Astrocyte of the cerebellum (primary cell): ENCODE measurements around the gene DBN1.

ENCODE experiments used
- DNase-seq: peaks from one replicate; pipeline ENCODE4 v3.0.0-alpha.2; 2011; ENCODE audit warnings: low read depth
- H3K4me3 ChIP-seq: 2 replicates; pipeline ENCODE4 v1.5.1; 2011; ENCODE audit warnings: mild to moderate bottlenecking, low read depth, low read length, moderate library complexity
- in situ Hi-C: cut with HindIII; loops from 2 replicates; pipeline ENCODE4 v1.10.0; 2017; ENCODE audit warnings: low sequenced_read_pairs
- TF ChIP-seq, protein P1 (sequence below): IDR thresholded peaks from 2 replicates; pipeline ENCODE4 v1.5.1; 2012; ENCODE audit warnings: low read length, low read depth, moderate library complexity, mild to moderate bottlenecking; ENCODE audit errors: missing control alignments

DBN1 gene

DNA sequence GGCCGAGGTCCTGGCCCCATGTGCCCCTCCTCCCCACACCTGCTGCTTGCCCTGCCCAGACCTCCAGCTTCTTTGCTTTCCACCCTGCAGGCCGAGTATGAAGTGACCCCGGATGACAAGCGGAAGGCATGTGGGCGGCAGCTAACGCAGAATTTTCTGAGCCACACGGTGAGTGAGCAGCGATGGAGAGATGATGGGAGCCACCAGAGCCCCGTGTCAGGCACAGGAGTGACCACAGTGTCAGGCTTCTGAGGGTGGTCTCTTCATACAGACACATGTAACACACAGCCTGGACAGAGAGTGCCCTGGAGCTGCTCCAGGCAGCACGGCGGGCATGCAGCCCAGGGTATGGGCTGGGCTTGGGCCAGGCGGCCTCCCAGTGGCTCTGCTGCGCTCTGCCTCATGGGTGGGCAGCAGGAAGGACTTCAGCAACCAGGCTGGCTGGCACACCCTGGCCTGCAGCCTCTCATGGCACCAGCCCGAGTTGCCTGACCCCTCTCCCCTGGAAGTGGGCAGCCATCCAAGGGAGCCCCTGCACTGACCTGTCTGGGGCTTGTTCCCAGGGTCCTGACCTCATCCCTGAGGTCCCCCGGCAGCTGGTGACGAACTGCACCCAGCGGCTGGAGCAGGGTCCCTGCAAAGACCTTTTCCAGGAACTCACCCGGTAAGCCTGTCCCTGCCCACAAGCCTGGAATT lies 41.1 kb downstream of the DBN1 start:
- TF ChIP-seq, protein P1, sequence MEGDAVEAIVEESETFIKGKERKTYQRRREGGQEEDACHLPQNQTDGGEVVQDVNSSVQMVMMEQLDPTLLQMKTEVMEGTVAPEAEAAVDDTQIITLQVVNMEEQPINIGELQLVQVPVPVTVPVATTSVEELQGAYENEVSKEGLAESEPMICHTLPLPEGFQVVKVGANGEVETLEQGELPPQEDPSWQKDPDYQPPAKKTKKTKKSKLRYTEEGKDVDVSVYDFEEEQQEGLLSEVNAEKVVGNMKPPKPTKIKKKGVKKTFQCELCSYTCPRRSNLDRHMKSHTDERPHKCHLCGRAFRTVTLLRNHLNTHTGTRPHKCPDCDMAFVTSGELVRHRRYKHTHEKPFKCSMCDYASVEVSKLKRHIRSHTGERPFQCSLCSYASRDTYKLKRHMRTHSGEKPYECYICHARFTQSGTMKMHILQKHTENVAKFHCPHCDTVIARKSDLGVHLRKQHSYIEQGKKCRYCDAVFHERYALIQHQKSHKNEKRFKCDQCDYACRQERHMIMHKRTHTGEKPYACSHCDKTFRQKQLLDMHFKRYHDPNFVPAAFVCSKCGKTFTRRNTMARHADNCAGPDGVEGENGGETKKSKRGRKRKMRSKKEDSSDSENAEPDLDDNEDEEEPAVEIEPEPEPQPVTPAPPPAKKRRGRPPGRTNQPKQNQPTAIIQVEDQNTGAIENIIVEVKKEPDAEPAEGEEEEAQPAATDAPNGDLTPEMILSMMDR = no peak
- no peak overlapping the region for H3K4me3 ChIP-seq
- in situ Hi-C loops = no loop called here
- DNase-seq = no peak

DNA sequence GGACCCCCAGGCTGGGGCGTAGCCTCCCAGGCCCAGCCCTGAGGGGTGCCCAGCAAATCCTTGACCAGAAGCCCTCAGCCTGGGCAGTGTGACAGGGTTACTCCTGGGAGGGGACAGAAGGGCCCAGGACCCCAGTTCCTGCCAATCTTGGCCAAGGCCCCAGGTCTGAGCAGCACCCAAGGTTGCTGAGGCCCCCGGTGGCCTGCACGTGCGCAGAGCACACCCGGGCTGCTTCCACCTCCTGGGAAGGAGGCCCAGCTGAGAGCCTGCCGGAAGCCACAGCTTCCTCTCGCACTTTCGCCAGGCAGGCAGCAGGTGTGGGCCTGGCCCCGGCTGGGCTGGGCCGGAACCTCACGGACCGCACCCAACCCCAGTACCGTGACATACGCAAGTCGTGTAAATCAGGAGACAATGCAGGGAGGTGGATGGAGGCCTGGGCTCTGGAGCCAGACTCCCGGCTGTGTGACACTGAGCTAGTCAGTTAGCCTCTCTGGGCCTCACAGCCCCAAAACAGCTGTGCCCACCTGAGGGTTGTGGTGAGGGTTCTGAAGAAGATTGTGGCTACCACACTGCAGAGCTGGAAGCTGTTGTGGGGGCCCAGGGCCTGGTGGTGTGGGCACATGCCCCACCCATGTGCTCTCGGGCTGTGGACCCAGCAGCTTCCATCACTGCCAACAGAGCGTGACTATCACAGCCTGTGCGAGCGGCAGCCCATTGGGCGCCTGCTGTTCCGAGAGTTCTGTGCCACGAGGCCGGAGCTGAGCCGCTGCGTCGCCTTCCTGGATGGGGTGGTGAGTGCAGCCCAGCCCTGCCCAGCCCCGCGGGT lies 41.9 kb downstream of the DBN1 start:
- no peak overlapping the region for H3K4me3 ChIP-seq
- TF ChIP-seq, protein P1 = no peak
- in situ Hi-C loops = no loop called here
- DNase-seq = no peak

DNA sequence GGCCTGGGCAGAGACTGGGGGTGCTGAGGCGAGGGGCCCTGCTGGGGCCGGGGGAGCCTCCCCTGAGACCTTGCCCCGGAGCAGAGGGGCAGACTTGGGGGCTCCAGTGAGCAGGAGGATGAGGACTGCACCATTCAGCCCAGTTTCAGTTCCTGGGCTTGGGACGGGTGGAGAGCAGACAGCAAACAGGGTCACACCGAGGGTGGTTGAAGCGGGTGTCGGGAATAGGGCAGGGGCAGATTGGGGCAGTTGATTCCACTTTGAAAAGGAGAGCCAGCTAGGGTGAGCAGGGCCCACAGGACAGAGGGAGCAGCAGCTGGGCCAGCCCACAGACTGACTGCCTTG lies 42.5 kb downstream of the DBN1 start:
- in situ Hi-C loops = no loop called here
- no peak for DNase-seq
- TF ChIP-seq, protein P1 = no peak
- no peak overlapping the region for H3K4me3 ChIP-seq

DNA sequence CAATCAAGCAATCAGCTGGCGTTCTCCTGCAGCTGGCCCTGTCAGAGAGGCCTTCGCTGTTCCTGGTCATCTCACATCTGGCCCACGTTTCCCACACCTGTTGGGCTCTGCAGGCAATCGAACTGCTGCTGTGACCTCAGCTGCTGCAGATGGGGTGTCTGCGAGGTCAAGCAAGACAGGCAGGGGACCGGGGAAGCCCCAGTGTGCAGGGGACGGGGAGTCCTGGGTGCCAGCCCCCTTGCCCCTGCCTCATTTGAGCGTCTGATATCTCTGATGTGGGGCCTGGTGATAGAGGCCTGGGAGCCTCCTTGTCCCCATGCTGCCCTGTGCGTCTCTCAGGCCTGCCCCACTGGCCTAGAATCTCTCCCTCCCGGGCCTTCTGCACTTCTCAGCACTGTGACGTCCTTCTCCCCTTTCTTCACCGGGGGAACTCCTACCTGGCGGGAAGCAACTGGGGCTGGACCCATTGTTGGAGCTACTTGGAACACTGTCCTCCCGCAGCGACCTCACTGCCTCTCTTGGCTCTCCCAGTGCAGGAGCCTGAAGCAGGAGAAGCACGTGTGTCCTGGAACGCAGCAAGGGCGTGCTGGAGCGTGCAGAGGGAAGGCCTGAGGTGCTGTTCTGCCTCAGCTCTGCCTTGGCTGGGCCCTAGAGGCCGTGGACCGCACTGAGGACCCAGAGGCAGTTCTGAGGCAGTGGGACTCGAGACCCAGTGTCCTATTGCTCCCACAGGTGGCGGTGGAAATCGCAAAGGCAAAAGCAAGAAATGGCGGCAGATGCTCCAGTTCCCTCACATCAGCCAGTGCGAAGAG lies 43.1 kb downstream of the DBN1 start:
- no peak overlapping the region for H3K4me3 ChIP-seq
- TF ChIP-seq, protein P1 = no peak
- in situ Hi-C loops = no loop called here
- no peak for DNase-seq

DNA sequence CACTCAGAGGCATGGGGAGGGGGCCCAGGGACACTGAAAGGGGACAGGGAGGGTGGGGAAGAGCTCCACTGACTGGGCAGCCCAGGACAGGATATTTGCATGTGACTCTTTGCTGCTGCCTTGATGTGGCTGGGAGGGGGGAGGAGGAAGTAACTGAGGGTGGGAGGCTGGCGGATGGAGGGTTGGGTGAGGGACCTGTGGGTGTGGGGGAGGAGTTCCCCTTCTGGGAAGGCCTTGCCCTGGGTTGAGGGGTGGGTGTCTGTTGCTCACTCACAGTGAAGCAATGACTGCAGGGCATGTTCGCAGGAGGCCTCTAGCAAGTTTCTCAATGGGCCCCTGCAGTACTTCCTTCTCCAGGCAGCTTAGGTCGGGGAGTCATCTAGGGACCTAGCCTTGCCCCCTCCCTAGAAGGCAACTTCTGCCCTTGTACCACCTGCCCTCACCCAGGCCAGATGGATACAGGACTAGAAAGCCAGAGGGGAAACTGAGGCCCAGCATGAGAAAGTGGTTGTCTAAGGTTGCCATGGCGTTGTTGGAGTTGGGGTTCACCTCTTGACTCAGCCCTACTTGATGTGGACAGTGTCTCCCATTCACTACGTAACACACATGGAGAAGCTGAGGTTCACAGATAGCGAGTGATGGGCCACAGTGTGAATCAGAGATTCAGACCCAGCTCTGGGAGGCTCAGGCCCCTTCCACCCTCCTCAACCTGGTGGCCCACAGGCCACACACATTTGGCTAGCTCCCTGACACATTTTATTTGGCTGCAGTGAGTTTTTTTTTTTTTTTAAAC lies 44.0 kb downstream of the DBN1 start:
- TF ChIP-seq, protein P1 = no peak
- in situ Hi-C loops = no loop called here
- no peak for DNase-seq
- H3K4me3 ChIP-seq = no peak overlapping the region

DNA sequence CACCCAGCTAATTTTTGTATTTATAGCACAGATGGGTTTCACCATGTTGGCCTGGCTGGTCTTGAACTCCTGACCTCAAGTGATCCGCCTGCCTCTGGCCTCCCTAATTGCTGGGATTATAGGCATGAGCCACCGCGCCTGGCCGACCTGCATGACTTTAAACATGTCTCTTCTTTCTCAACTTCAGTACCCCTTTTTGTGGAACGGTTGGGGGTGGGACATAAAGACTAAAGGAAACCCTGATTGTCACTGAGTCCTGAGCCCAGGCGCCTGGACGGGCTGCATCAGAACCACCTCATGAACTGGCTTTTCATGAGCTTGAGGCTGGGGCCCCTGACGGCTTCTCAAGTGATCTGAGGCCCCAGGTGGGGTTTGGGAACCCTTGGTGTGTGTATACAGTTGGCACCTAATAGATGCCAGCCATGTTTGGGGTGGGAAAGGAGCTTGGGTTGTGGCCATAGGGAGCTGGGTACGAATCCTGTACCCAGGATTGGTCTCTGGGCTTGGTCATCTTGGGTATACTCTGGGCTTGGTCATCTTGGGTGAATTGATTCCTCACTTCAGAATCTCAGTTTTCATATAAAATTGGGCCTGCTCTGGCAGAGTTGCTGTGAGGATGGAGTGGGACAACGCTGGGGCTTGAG lies 44.7 kb downstream of the DBN1 start:
- TF ChIP-seq, protein P1 = no peak
- no peak overlapping the region for H3K4me3 ChIP-seq
- in situ Hi-C loops = no loop called here
- no peak for DNase-seq
